SK-N-SH (cell line): ENCODE results near the gene MRPS18A. TPM values are rescaled to one million over a fixed set of nuclear protein-coding genes. Genes with fewer than 3 reads are reported as not detected.

Experiments used
- CTCF ChIA-PET: fragments of 300-600, 350-600 bp; formaldehyde crosslinking; extraction: SDS; loops from one replicate; lab custom pipeline; 2021; lab: Yijun Ruan, JAX
- POLR2A ChIA-PET: fragments of 350-600 bp; sonication (Branson Sonifier 250); formaldehyde crosslinking; extraction: SDS; loops from one replicate; lab custom pipeline; 2020; ENCODE audit warnings: antibody characterized with exemption, inconsistent platforms; lab: Yijun Ruan, JAX
- DNase-seq: peaks from one replicate; pipeline ENCODE4 v3.0.0; 2012
- H2AFZ ChIP-seq: fragments of 200-600 bp; sonication (generic); 2 replicates; pipeline ENCODE4 v1.8.1; 2016; ENCODE audit warnings: antibody characterized with exemption, mild to moderate bottlenecking, low read depth
- H3F3A ChIP-seq: fragments of 200-600 bp; sonication (generic); replicated peaks from 2 replicates; pipeline ENCODE3; 2016; ENCODE audit warnings: antibody characterized with exemption, mild to moderate bottlenecking; ENCODE audit not compliant: insufficient read depth
- H3K27ac ChIP-seq, 2 experiments: fragments of 200-500 bp in 1 of 2; fragments of 200-600 bp in 1 of 2; sonication (Bioruptor generic) in 1 of 2; sonication (generic), shearing (Covaris generic) in 1 of 2; 2 replicates each; pipeline versions ENCODE4 v1.5.1 to v1.6.1; 2014 to 2016; ENCODE audit warnings: low read depth in 2 of 2, inconsistent platforms in 1 of 2, low read length in 1 of 2, mild to moderate bottlenecking in 1 of 2, mixed read lengths in 1 of 2
- H3K27me3 ChIP-seq: fragments of 200-600 bp; sonication (generic), shearing (Covaris generic); 2 replicates; pipeline ENCODE4 v1.6.1; 2016; ENCODE audit warnings: mixed run types; ENCODE audit not compliant: insufficient read depth
- H3K36me3 ChIP-seq, 2 experiments: fragments of 200-500 bp in 1 of 2; fragments of 200-600 bp in 1 of 2; sonication (Bioruptor generic) in 1 of 2; sonication (generic) in 1 of 2; replicated peaks in 1 of 2; 2 replicates each; pipeline versions ENCODE3 to v1.5.1; 2014 to 2016; ENCODE audit warnings: low read length in 1 of 2, mild to moderate bottlenecking in 1 of 2; ENCODE audit not compliant: insufficient read depth in 2 of 2, control insufficient read depth in 1 of 2
- H3K4me1 ChIP-seq, 2 experiments: fragments of 200-500 bp in 1 of 2; fragments of 200-600 bp in 1 of 2; sonication (Bioruptor generic) in 1 of 2; sonication (generic), shearing (Covaris generic) in 1 of 2; 2 replicates each; pipeline versions ENCODE4 v1.5.1 to v1.6.1; 2014 to 2016; ENCODE audit warnings: low read depth in 1 of 2, low read length in 1 of 2, mixed run types in 1 of 2; ENCODE audit not compliant: insufficient read depth in 2 of 2, control insufficient read depth in 1 of 2
- H3K4me2 ChIP-seq: fragments of 200-600 bp; sonication (generic), shearing (Covaris generic); 2 replicates; pipeline ENCODE4 v1.6.1; 2017; ENCODE audit warnings: mixed run types
- H3K4me3 ChIP-seq, 2 experiments: fragments of 200-500 bp in 1 of 2; fragments of 200-600 bp in 1 of 2; sonication (Bioruptor generic) in 1 of 2; sonication (generic), shearing (Covaris generic) in 1 of 2; 2 replicates each; pipeline versions ENCODE4 v1.5.1 to v1.8.1; 2014 to 2016; ENCODE audit warnings: low read depth in 2 of 2, inconsistent platforms in 1 of 2, low read length in 1 of 2, mild to moderate bottlenecking in 1 of 2, mixed read lengths in 1 of 2, moderate library complexity in 1 of 2
- H3K79me2 ChIP-seq: fragments of 200-600 bp; sonication (generic); 2 replicates; pipeline ENCODE4 v1.8.1; 2017; ENCODE audit warnings: mild to moderate bottlenecking; ENCODE audit not compliant: insufficient read depth
- H3K9ac ChIP-seq: fragments of 200-600 bp; sonication (generic); 2 replicates; pipeline ENCODE4 v1.6.1; 2017; ENCODE audit warnings: mixed run types
- H3K9me2 ChIP-seq: fragments of 200-600 bp; sonication (generic); 2 replicates; pipeline ENCODE4 v1.6.1; 2017; ENCODE audit warnings: mixed run types
- H3K9me3 ChIP-seq: fragments of 200-600 bp; sonication (generic); 2 replicates; pipeline ENCODE4 v1.6.1; 2017; ENCODE audit warnings: mixed run types, mild to moderate bottlenecking, moderate library complexity
- H4K20me1 ChIP-seq: fragments of 200-600 bp; sonication (generic); 2 replicates; pipeline ENCODE4 v1.6.1; 2017; ENCODE audit warnings: mild to moderate bottlenecking, mixed run types; ENCODE audit not compliant: insufficient read depth
- CTCF ChIP-seq: fragments of 200-600 bp; sonication (generic); IDR thresholded peaks from 2 replicates; pipeline ENCODE4 v1.6.1; 2017; ENCODE audit warnings: antibody characterized with exemption, mild to moderate bottlenecking, moderate library complexity
- ELF1 ChIP-seq: IDR thresholded peaks from 2 replicates; pipeline ENCODE4 v1.4.0; 2012
- EP300 ChIP-seq, 2 experiments: IDR thresholded peaks; 2 replicates each; pipeline versions ENCODE4 v1.4.0 to v1.6.1; 2012; ENCODE audit warnings: borderline replicate concordance in 1 of 2, low read depth in 1 of 2, low read length in 1 of 2
- EZH2phosphoT487 ChIP-seq: fragments of 200-600 bp; sonication (generic); IDR thresholded peaks from 2 replicates; pipeline ENCODE4 v1.6.1; 2017; ENCODE audit warnings: low read depth, mixed run types, mild to moderate bottlenecking, antibody characterized with exemption, moderate library complexity, borderline replicate concordance
- FOXJ3 ChIP-seq: sonication (generic); formaldehyde crosslinking; IDR thresholded peaks from 2 replicates; pipeline ENCODE4 v1.5.1; 2020; ENCODE audit warnings: mild to moderate bottlenecking, missing genetic modification reagents
- FOXM1 ChIP-seq: IDR thresholded peaks from 2 replicates; pipeline ENCODE4 v1.4.0; 2012; ENCODE audit warnings: low read depth, mild to moderate bottlenecking
- GATA2 ChIP-seq: sonication (generic); formaldehyde crosslinking; IDR thresholded peaks from 2 replicates; pipeline ENCODE4 v1.5.0; 2020; ENCODE audit warnings: mild to moderate bottlenecking, missing genetic modification reagents
- IRF3 ChIP-seq: fragments of 150-350 bp; IDR thresholded peaks from 2 replicates; pipeline ENCODE4 v1.6.1; 2016; ENCODE audit warnings: mild to moderate bottlenecking, low read depth, low read length
- MEF2A ChIP-seq: IDR thresholded peaks from 2 replicates; pipeline ENCODE4 v1.4.0; 2012; ENCODE audit warnings: low read depth, borderline replicate concordance
- MXI1 ChIP-seq: IDR thresholded peaks from 2 replicates; pipeline ENCODE4 v1.6.1; 2012; ENCODE audit warnings: mild to moderate bottlenecking, low read depth, low read length, improper control_type of control experiment
- NFIC ChIP-seq: IDR thresholded peaks from 2 replicates; pipeline ENCODE4 v1.4.0; 2012; ENCODE audit warnings: borderline replicate concordance
- RCOR1 ChIP-seq: fragments of 150-350 bp; IDR thresholded peaks from 2 replicates; pipeline ENCODE4 v1.6.1; 2017; ENCODE audit warnings: antibody characterized with exemption, low read length
- RXRA ChIP-seq: IDR thresholded peaks from 2 replicates; pipeline ENCODE4 v1.4.0; 2012; ENCODE audit warnings: low read depth, mild to moderate bottlenecking, borderline replicate concordance
- SMC3 ChIP-seq: IDR thresholded peaks from 2 replicates; pipeline ENCODE4 v1.6.1; 2012; ENCODE audit warnings: low read depth, low read length, improper control_type of control experiment
- WGBS: methylation state at CpG from one replicate; pipeline ENCODE4 v1.1.6; 2017; ENCODE audit warnings: low lambda C conversion rate; 5-methylcytosine and 5-hydroxymethylcytosine counted together
- polyA plus RNA-seq, 3 experiments: library from polyadenylated mRNA; depleted of rRNA; stranded (reverse); fragments of >200 nt; gene quantifications; 2 replicates each; pipeline ENCODE4 v1.2.3, GENCODE V29; 2012

MRPS18A gene
- polyA plus RNA-seq, 1 of the 3 experiments (the other 2 are of a cell fraction): 57.0 TPM

- no peak overlapping the region for H3K27ac ChIP-seq
- peaks cover 9% of the 10 kb centered on the region; the same call in 1 of the 2 replicates for H3K27me3 ChIP-seq
- WGBS: 80% methylated on average over 7 of the region's 7 CpGs
- no peak overlapping the region for H2AFZ ChIP-seq
- H3K4me1 ChIP-seq: peaks cover 0 to 10% of the 10 kb centered on the region in 2 experiments; a peak in 1 of 4 replicates
- DNase-seq: no peak
- ChIA-PET CTCF (interaction anchor here (1.4 to 1.5 kb wide), 2 partner anchors 43 to 370 kb away, joined by 3 to 5 read pairs; no protein-coding TSS in a partner anchor), POLR2A (interaction anchor here (0.5 kb wide), 1 partner anchor 12 kb away, joined by 3 read pairs; no protein-coding TSS in a partner anchor)
- H3K4me2 ChIP-seq: no peak overlapping the region
- H3K79me2 ChIP-seq: no peaks in the 10 kb centered on the region
- H3K4me3 ChIP-seq: no peak overlapping the region
- no peaks in the 10 kb centered on the region for H3K9me2 ChIP-seq
- H3F3A ChIP-seq: no peaks in the 10 kb centered on the region
- H4K20me1 ChIP-seq: no peaks in the 10 kb centered on the region
- H3K9ac ChIP-seq: no peak overlapping the region
- H3K9me3 ChIP-seq: no peaks in the 10 kb centered on the region
- TF ChIP-seq MXI1: no peak
- no peak for TF ChIP-seq IRF3
- no peak for TF ChIP-seq FOXM1
- no peak for TF ChIP-seq RCOR1
- TF ChIP-seq EZH2phosphoT487: no peak
- TF ChIP-seq SMC3: no peak
- no peak for TF ChIP-seq RXRA
- no peak for TF ChIP-seq EP300 (IDR thresholded peaks at IDR 0.05; ENCODE audit: borderline replicate concordance in 1 of 2, low read depth in 1 of 2, low read length in 1 of 2)
- no peak for TF ChIP-seq MEF2A
- TF ChIP-seq ELF1: no peak
- TF ChIP-seq CTCF: no peak
- TF ChIP-seq GATA2 (CRISPR knock-in tag): no peak
- no peak for TF ChIP-seq NFIC
- no peak for TF ChIP-seq FOXJ3
- H3K36me3 ChIP-seq: no peaks in the 10 kb centered on the region
Observed at GRCh38 chr6:43709654-43710303, 22.2 kb upstream of the MRPS18A start.
